Vagina (tissue), 2 donors: ENCODE measurements around the gene DOCK4. TPM values are rescaled to one million over a fixed set of nuclear protein-coding genes. Genes with fewer than 3 reads are reported as not detected.

ENCODE experiments used
- DNase-seq, 2 donors: peaks; one replicate each; pipeline ENCODE4 v3.0.0-alpha.2; 2017; ENCODE audit errors: extremely low spot score in 2 of 2
- H3K27ac ChIP-seq: fragments of 200-600 bp; sonication (generic); one replicate; pipeline ENCODE4 v1.5.1; 2019
- H3K27me3 ChIP-seq: fragments of 200-600 bp; sonication (generic); one replicate; pipeline ENCODE4 v1.5.1; 2019
- H3K36me3 ChIP-seq, 2 donors: fragments of 200-600 bp; sonication (generic); one replicate each; pipeline ENCODE4 v1.5.1; 2017 to 2019
- H3K4me1 ChIP-seq: fragments of 200-600 bp; sonication (generic); one replicate; pipeline ENCODE4 v1.5.1; 2019
- H3K4me3 ChIP-seq, 2 donors: fragments of 200-600 bp; sonication (generic); 1 replicate in 1 of 2; 2 replicates in 1 of 2; pipeline ENCODE4 v1.5.1; 2016 to 2019
- H3K9me3 ChIP-seq: fragments of 200-600 bp; sonication (generic); one replicate; pipeline ENCODE4 v1.5.1; 2019
- POLR2A ChIP-seq, 2 donors: fragments of 450-650 bp; IDR thresholded peaks; one replicate each; pipeline ENCODE4 v1.6.1; 2017; ENCODE audit warnings: antibody characterized with exemption in 2 of 2, mild to moderate bottlenecking in 2 of 2, moderate library complexity in 2 of 2
- POLR2AphosphoS5 ChIP-seq, 2 donors: sonication (generic); formaldehyde crosslinking; IDR thresholded peaks; one replicate each; pipeline ENCODE4 v1.9.0; 2017; ENCODE audit warnings: antibody characterized with exemption in 2 of 2, mild to moderate bottlenecking in 2 of 2, low read depth in 1 of 2; ENCODE audit not compliant: insufficient read depth in 1 of 2
- intact Hi-C: fragments of 100-400 bp; cut with DNase I; formaldehyde crosslinking; loops from one replicate; pipeline ENCODE4 v1.15.1; 2023
- total RNA-seq: library from RNA; depleted of rRNA; stranded (reverse); fragments of >200 nt; gene quantifications from one replicate; pipeline ENCODE4 v1.2.3, GENCODE V29; 2016
- TF ChIP-seq, protein P1 (sequence below), 3 experiments: fragments of 450-650 bp in 2 of 3; fragments of 200-600 bp in 1 of 3; sonication (generic) in 1 of 3; IDR thresholded peaks; one replicate each; pipeline ENCODE4 v1.5.1; 2017 to 2019; ENCODE audit warnings: antibody characterized with exemption in 3 of 3, mild to moderate bottlenecking in 2 of 3, moderate library complexity in 2 of 3

Gene DOCK4
- total RNA-seq, 1 donor from 2014 or later: 40.3 TPM

DNA sequence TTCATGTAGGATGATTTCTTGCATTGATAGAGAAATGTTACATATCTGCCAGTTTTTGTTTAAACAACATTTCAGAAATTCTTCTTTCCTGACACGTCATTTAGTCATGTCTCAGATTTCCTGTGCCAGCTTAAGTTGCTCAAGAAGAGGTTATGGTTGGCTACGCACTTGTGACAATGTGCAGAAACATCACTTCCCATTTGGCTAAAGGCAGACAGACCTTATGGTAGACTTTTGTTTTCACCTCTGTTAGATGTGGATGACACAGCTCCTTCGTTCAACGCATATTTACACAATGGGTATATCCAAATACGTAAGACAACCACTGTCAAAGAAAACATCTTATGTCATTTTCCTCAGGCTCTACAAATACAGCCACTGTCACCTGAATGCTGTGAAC is 125.8 kb downstream of the DOCK4 start:
- intact Hi-C loops: no loop called here
- TF ChIP-seq, protein P1, sequence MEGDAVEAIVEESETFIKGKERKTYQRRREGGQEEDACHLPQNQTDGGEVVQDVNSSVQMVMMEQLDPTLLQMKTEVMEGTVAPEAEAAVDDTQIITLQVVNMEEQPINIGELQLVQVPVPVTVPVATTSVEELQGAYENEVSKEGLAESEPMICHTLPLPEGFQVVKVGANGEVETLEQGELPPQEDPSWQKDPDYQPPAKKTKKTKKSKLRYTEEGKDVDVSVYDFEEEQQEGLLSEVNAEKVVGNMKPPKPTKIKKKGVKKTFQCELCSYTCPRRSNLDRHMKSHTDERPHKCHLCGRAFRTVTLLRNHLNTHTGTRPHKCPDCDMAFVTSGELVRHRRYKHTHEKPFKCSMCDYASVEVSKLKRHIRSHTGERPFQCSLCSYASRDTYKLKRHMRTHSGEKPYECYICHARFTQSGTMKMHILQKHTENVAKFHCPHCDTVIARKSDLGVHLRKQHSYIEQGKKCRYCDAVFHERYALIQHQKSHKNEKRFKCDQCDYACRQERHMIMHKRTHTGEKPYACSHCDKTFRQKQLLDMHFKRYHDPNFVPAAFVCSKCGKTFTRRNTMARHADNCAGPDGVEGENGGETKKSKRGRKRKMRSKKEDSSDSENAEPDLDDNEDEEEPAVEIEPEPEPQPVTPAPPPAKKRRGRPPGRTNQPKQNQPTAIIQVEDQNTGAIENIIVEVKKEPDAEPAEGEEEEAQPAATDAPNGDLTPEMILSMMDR (IDR thresholded peaks at IDR 0.05): no peak
- TF ChIP-seq POLR2AphosphoS5 (IDR thresholded peaks at IDR 0.05; ENCODE audit: insufficient read depth in 1 of 2, low read depth in 1 of 2): no peak
- no peak for TF ChIP-seq POLR2A (IDR thresholded peaks at IDR 0.05)
- Histone ChIP-seq H3K4me3 (no peak overlapping the region), H3K27me3 (no peaks in the 10 kb centered on the region), H3K9me3 (no peaks in the 10 kb centered on the region), H3K36me3 (no peaks in the 10 kb centered on the region), H3K4me1 (peaks cover 16% of the 10 kb centered on the region), H3K27ac (no peak overlapping the region)
- no peak for DNase-seq

DNA sequence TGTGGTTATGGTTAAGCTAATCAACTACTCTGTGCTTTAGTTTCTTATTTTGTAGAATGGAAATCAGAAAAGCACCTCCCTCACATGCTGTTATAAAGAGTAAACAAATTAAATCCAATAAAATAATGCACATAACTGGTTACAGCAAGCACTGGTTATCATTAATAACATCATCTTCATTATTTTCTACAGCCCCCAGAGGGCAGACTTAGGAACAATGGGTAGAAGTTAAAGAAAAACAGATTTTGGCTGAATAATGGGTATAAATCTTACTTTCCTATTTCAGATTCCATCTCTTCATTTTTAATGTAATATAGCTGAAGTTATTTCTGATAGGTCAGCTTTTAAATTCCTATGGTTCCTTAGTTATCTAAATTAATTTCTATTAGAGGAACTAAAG is 126.5 kb downstream of the DOCK4 start:
- intact Hi-C loops: no loop called here
- no peaks in the 10 kb centered on the region for H3K9me3 ChIP-seq
- no peaks in the 10 kb centered on the region for H3K27me3 ChIP-seq
- H3K4me3 ChIP-seq: no peak overlapping the region
- TF ChIP-seq, protein P1 (IDR thresholded peaks at IDR 0.05): no peak
- TF ChIP-seq POLR2A (IDR thresholded peaks at IDR 0.05): no peak
- TF ChIP-seq POLR2AphosphoS5 (IDR thresholded peaks at IDR 0.05; ENCODE audit: insufficient read depth in 1 of 2, low read depth in 1 of 2): no peak
- DNase-seq: no peak
- H3K36me3 ChIP-seq: no peaks in the 10 kb centered on the region
- peaks cover 10% of the 10 kb centered on the region for H3K4me1 ChIP-seq
- H3K27ac ChIP-seq: no peak overlapping the region

DNA sequence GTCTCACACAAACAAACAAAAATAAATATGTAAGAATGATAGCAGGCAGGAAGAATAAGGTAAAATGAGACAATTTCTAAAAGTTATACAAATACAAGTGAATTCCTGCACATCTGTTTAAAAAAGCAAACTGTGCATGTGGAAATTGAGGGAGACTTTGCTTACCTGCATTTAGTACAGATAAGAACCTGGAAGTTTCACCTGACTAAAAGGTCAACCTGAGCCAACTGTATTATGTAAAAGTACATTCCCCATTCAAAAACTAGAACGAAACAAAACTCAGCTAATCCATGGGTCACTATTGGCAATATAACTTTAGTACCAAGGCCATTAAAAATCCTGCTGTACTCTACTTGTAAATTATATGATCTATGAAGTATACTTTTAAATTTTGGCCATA is 127.1 kb downstream of the DOCK4 start:
- TF ChIP-seq POLR2AphosphoS5 (IDR thresholded peaks at IDR 0.05; ENCODE audit: insufficient read depth in 1 of 2, low read depth in 1 of 2): no peak
- TF ChIP-seq, protein P1 (IDR thresholded peaks at IDR 0.05): no peak
- no peak for TF ChIP-seq POLR2A (IDR thresholded peaks at IDR 0.05)
- Histone ChIP-seq H3K27me3 (no peaks in the 10 kb centered on the region), H3K36me3 (no peaks in the 10 kb centered on the region), H3K4me3 (no peak overlapping the region), H3K27ac (no peak overlapping the region), H3K4me1 (peaks cover 5% of the 10 kb centered on the region), H3K9me3 (no peaks in the 10 kb centered on the region)
- DNase-seq: no peak
- intact Hi-C loops: no loop called here

DNA sequence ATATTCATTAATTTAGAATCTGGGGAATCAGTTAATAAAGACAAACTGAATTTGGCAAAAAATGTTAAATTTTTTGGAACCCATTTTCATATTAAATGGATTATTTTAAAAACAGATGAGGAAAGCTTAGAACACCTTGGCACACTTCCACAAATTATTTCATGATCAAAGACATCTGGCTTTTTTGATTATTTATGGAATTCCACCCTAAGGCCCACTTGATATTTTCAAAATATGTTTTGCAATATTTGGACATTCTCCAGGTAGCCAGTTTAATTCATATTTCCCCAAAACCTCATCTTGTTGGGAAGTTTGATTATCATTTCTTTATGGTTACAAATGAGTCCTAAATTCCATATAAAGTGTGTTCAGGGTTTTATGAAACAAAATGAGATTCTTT is 129.9 kb downstream of the DOCK4 start:
- intact Hi-C loops: no loop called here
- TF ChIP-seq, protein P1 (IDR thresholded peaks at IDR 0.05): no peak
- TF ChIP-seq POLR2AphosphoS5 (IDR thresholded peaks at IDR 0.05; ENCODE audit: insufficient read depth in 1 of 2, low read depth in 1 of 2) (no peak), POLR2A (IDR thresholded peaks at IDR 0.05) (no peak)
- Histone ChIP-seq H3K36me3 (no peaks in the 10 kb centered on the region), H3K27me3 (no peaks in the 10 kb centered on the region), H3K27ac (no peak overlapping the region), H3K9me3 (no peaks in the 10 kb centered on the region), H3K4me1 (peaks cover 5% of the 10 kb centered on the region), H3K4me3 (no peak overlapping the region)
- DNase-seq: no peak

DNA sequence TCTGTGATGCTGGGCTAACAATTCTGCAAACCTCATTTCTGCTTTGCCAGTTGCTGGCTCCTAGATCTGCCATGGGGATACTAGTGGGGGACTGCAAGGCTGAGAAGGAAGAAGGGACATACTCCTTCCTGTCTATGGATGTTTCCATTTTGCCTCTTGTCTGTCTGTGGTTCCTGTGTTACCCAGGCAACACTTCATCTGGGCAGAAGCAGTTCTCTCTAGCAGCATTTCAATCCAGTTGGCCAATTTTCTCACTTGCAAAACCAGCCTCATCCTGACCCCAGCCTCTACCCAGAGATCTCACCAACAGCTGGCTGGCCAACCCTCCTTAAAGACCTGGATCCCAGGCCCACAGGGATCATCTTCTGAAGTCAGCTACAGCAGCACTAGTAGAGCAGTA is 131.7 kb downstream of the DOCK4 start:
- Histone ChIP-seq H3K9me3 (no peaks in the 10 kb centered on the region), H3K27ac (no peak overlapping the region), H3K4me3 (no peak overlapping the region), H3K27me3 (no peaks in the 10 kb centered on the region), H3K36me3 (no peaks in the 10 kb centered on the region), H3K4me1 (peaks cover 5% of the 10 kb centered on the region)
- TF ChIP-seq POLR2AphosphoS5 (IDR thresholded peaks at IDR 0.05; ENCODE audit: insufficient read depth in 1 of 2, low read depth in 1 of 2): no peak
- TF ChIP-seq, protein P1 (IDR thresholded peaks at IDR 0.05): no peak
- TF ChIP-seq POLR2A (IDR thresholded peaks at IDR 0.05): no peak
- no peak for DNase-seq
- intact Hi-C loops: no loop called here
